ENCODE results near the gene NOS1.

GRCh38 chr12:117300174-117300573, 61.3 kb downstream of the NOS1 start:
- no peak for TF ChIP-seq CTCF (IDR thresholded peaks at IDR 0.05)
- no peak for TF ChIP-seq POLR2A (IDR thresholded peaks at IDR 0.05)
- no peak for TF ChIP-seq POLR2AphosphoS5 (IDR thresholded peaks at IDR 0.05)
